GM19351 (cell line): ENCODE data around the gene MACROD1.

Experiments used
- ATAC-seq: cut with Tn5 transposase; IDR thresholded peaks from one replicate; pipeline ENCODE4 v1.9.1; 2021; ENCODE audit warnings: mild to moderate bottlenecking, moderate library complexity; ENCODE audit not compliant: unreplicated experiment

The MACROD1 gene

GRCh38 chr11:64165842-64166635, at the start of gene MACROD1:
TSS of gene MACROD1 (minus strand) at chr11:64166113. CDS start at chr11:64165994, 119 bp downstream.
- ATAC-seq = peak; percentile 87

- no peak for ATAC-seq
Observed at GRCh38 chr11:64211181-64211872, 45.4 kb upstream of the MACROD1 start.

- no peak for ATAC-seq
Observed at GRCh38 chr11:64210301-64211020, 44.5 kb upstream of the MACROD1 start.

- ATAC-seq = no peak
Observed at GRCh38 chr11:64209563-64209843, 43.6 kb upstream of the MACROD1 start.

GRCh38 chr11:64208796-64209562, 43.1 kb upstream of the MACROD1 start:
- no peak for ATAC-seq

GRCh38 chr11:64208086-64208795, 42.3 kb upstream of the MACROD1 start:
- ATAC-seq = no peak

- ATAC-seq = peak; percentile 70
Observed at GRCh38 chr11:64207256-64208085, 41.6 kb upstream of the MACROD1 start.

- peak; percentile 7 for ATAC-seq
Observed at GRCh38 chr11:64206457-64207255, 40.7 kb upstream of the MACROD1 start, which contains the start of gene FERMT3. TSS of gene FERMT3 (plus strand) at chr11:64206721. CDS start at chr11:64207365, 644 bp downstream.

GRCh38 chr11:64204464-64204989, 38.6 kb upstream of the MACROD1 start:
- no peak for ATAC-seq

- no peak for ATAC-seq
Observed at GRCh38 chr11:64204080-64204440, 38.1 kb upstream of the MACROD1 start.

- no peak for ATAC-seq
Observed at GRCh38 chr11:64203421-64204079, 37.6 kb upstream of the MACROD1 start.

GRCh38 chr11:64202992-64203391, 37.1 kb upstream of the MACROD1 start:
- no peak for ATAC-seq

GRCh38 chr11:64201543-64201942, 35.6 kb upstream of the MACROD1 start:
- ATAC-seq = no peak

- no peak for ATAC-seq
Observed at GRCh38 chr11:64198511-64198910, 32.6 kb upstream of the MACROD1 start.

GRCh38 chr11:64196626-64197025, 30.7 kb upstream of the MACROD1 start:
- ATAC-seq = no peak

- ATAC-seq = no peak
Observed at GRCh38 chr11:64192434-64192833, 26.5 kb upstream of the MACROD1 start.

GRCh38 chr11:64186492-64187165, 20.7 kb upstream of the MACROD1 start:
- ATAC-seq = no peak
